ENCODE data around the gene IL3. TPM values are rescaled to one million over a fixed set of nuclear protein-coding genes. Genes with fewer than 3 reads are reported as not detected.

IL3 gene
- total RNA-seq, 1 experiment from 2014 or later: not detected

DNA sequence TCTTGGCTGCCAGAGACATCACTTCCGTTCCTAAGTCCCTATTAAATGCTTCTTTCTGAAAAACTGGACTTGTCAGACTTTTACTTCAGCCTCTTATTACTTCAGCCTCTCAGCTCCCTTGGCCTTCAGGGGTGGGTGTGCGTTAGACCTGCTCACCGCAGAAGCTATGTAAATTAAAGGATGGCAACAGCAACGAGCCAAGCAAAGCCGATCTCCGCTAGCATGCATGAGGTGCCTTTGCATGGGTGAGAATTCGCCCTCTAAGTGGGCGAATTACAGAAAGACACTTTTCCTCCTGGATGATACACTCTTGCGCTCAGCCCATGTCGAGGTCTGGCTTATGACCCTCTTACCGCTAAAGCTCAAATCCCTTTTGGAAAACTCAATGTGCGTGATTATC is 10.9 kb upstream of the IL3 start:
- Histone ChIP-seq H3K4me3 (ENCODE audit: low read depth in 2 of 2, low read length in 2 of 2) (no peak overlapping the region), H3K36me3 (ENCODE audit: control insufficient read depth, insufficient read depth, low read length) (no peaks in the 10 kb centered on the region), H3K27ac (ENCODE audit: low read length) (no peak overlapping the region), H3K27me3 (ENCODE audit: control insufficient read depth, insufficient read depth, low read length) (no peaks in the 10 kb centered on the region), H3K9me3 (ENCODE audit: control insufficient read depth, insufficient read depth, low read depth, low read length) (no peaks in the 10 kb centered on the region), H3K4me1 (ENCODE audit: control insufficient read depth, insufficient read depth, low read length) (no peaks in the 10 kb centered on the region)
- POLR2A ChIA-PET: no interaction called here
- intact Hi-C loops (cut with micrococcal nuclease; ENCODE audit: unreplicated experiment) (no loop called here), in situ Hi-C loops (cut with HindIII; ENCODE audit: low pct_unique_long_range_greater_than_20kb, low sequenced_read_pairs) (no loop called here)
- TF ChIP-seq POLR2AphosphoS5 (IDR thresholded peaks at IDR 0.05; ENCODE audit: low read depth, low read length) (no peak), SIN3A (IDR thresholded peaks at IDR 0.05; ENCODE audit: borderline replicate concordance, insufficient read depth, low read depth, low read length) (no peak), REST (IDR thresholded peaks at IDR 0.05; ENCODE audit: insufficient read depth in 1 of 2, low read depth in 2 of 2, low read length in 1 of 2) (no peak), TCF7L2 (IDR thresholded peaks at IDR 0.05; ENCODE audit: low read depth, low read length) (no peak)
- TF ChIP-seq, protein P1, sequence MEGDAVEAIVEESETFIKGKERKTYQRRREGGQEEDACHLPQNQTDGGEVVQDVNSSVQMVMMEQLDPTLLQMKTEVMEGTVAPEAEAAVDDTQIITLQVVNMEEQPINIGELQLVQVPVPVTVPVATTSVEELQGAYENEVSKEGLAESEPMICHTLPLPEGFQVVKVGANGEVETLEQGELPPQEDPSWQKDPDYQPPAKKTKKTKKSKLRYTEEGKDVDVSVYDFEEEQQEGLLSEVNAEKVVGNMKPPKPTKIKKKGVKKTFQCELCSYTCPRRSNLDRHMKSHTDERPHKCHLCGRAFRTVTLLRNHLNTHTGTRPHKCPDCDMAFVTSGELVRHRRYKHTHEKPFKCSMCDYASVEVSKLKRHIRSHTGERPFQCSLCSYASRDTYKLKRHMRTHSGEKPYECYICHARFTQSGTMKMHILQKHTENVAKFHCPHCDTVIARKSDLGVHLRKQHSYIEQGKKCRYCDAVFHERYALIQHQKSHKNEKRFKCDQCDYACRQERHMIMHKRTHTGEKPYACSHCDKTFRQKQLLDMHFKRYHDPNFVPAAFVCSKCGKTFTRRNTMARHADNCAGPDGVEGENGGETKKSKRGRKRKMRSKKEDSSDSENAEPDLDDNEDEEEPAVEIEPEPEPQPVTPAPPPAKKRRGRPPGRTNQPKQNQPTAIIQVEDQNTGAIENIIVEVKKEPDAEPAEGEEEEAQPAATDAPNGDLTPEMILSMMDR (IDR thresholded peaks at IDR 0.05): no peak
- CTCF ChIA-PET: no interaction called here
- no peak for ATAC-seq
- DNase-seq (ENCODE audit: low read depth, low spot score): no peak
- BruUV-seq (replicated peaks): no TSS peak

GRCh38 chr5:132050136-132050535 is 10.3 kb upstream of the IL3 start:
- H3K27ac ChIP-seq (ENCODE audit: low read length): no peak overlapping the region
- H3K4me3 ChIP-seq (ENCODE audit: low read depth in 2 of 2, low read length in 2 of 2): no peak overlapping the region
- POLR2A ChIA-PET: no interaction called here
- in situ Hi-C loops (cut with HindIII; ENCODE audit: low pct_unique_long_range_greater_than_20kb, low sequenced_read_pairs): no loop called here
- BruUV-seq (replicated peaks): no TSS peak
- TF ChIP-seq SIN3A (IDR thresholded peaks at IDR 0.05; ENCODE audit: borderline replicate concordance, insufficient read depth, low read depth, low read length) (no peak), TCF7L2 (IDR thresholded peaks at IDR 0.05; ENCODE audit: low read depth, low read length) (no peak), REST (IDR thresholded peaks at IDR 0.05; ENCODE audit: insufficient read depth in 1 of 2, low read depth in 2 of 2, low read length in 1 of 2) (no peak), POLR2AphosphoS5 (IDR thresholded peaks at IDR 0.05; ENCODE audit: low read depth, low read length) (no peak)
- TF ChIP-seq, protein P1 (IDR thresholded peaks at IDR 0.05): no peak
- no peaks in the 10 kb centered on the region for H3K4me1 ChIP-seq (ENCODE audit: control insufficient read depth, insufficient read depth, low read length)
- no peaks in the 10 kb centered on the region for H3K27me3 ChIP-seq (ENCODE audit: control insufficient read depth, insufficient read depth, low read length)
- no peak for ATAC-seq
- DNase-seq (ENCODE audit: low read depth, low spot score): no peak
- H3K9me3 ChIP-seq (ENCODE audit: control insufficient read depth, insufficient read depth, low read depth, low read length): no peaks in the 10 kb centered on the region
- H3K36me3 ChIP-seq (ENCODE audit: control insufficient read depth, insufficient read depth, low read length): no peaks in the 10 kb centered on the region
- intact Hi-C loops (cut with micrococcal nuclease; ENCODE audit: unreplicated experiment): no loop called here
- CTCF ChIA-PET: interaction anchor here (0.5 kb wide), 1 partner anchor 516 kb away, joined by 3 read pairs; no protein-coding TSS in a partner anchor

Measured in Panc1 (cell line).